K562 (cell line): ENCODE measurements around the gene STAT6. TPM values are rescaled to one million over a fixed set of nuclear protein-coding genes. Genes with fewer than 3 reads are reported as not detected.

Source experiments
- BCLAF1 ChIP-seq, 2 experiments: fragments of 450-650 bp in 1 of 2; IDR thresholded peaks; 2 replicates each; pipeline ENCODE4 v1.6.1; 2011 to 2017; ENCODE audit warnings: low read depth in 2 of 2, antibody characterized with exemption in 1 of 2, borderline replicate concordance in 1 of 2, low read length in 1 of 2, mild to moderate bottlenecking in 1 of 2, mixed read lengths in 1 of 2; ENCODE audit not compliant: control insufficient read depth in 1 of 2
- HMG20A ChIP-seq: fragments of 450-650 bp; formaldehyde crosslinking; conservative IDR thresholded peaks from 2 replicates; pipeline ENCODE4 v1.4.0; 2020; ENCODE audit warnings: mild to moderate bottlenecking, mixed read lengths
- MYBL2 ChIP-seq, 2 experiments: fragments of 450-650 bp in 1 of 2; sonication (generic) in 1 of 2; formaldehyde crosslinking in 1 of 2; IDR thresholded peaks; 2 replicates each; pipeline versions ENCODE4 v1.6.1 to v1.8.1; 2017 to 2022; ENCODE audit warnings: borderline replicate concordance in 1 of 2, inconsistent platforms in 1 of 2, low read depth in 1 of 2, mild to moderate bottlenecking in 1 of 2, missing genetic modification reagents in 1 of 2, moderate library complexity in 1 of 2
- POLR3A ChIP-seq: IDR thresholded peaks from 2 replicates; pipeline ENCODE4 v1.6.1; 2011; ENCODE audit warnings: borderline replicate concordance, mild to moderate bottlenecking, moderate library complexity; ENCODE audit not compliant: insufficient read length, insufficient read depth; ENCODE audit errors: extremely low read depth
- REST ChIP-seq, 2 experiments: fragments of 450-650 bp; formaldehyde crosslinking in 1 of 2; IDR thresholded peaks; 2 replicates each; pipeline versions ENCODE4 v1.4.0 to v1.6.1; 2014 to 2020; ENCODE audit warnings: mild to moderate bottlenecking in 2 of 2, borderline replicate concordance in 1 of 2, low read depth in 1 of 2
- RNF2 ChIP-seq: sonication (generic); IDR thresholded peaks from 2 replicates; pipeline ENCODE4 v1.6.1; 2016
- SIN3A ChIP-seq, 2 experiments: fragments of 150-350 bp in 1 of 2; IDR thresholded peaks; 2 replicates each; pipeline ENCODE4 v1.6.1; 2011 to 2016; ENCODE audit warnings: borderline replicate concordance in 2 of 2, low read depth in 2 of 2, low read length in 2 of 2, mild to moderate bottlenecking in 2 of 2, moderate library complexity in 2 of 2; ENCODE audit not compliant: control insufficient read depth in 1 of 2
- SIN3B ChIP-seq: fragments of 450-650 bp; IDR thresholded peaks from 2 replicates; pipeline ENCODE4 v1.6.1; 2017; ENCODE audit warnings: low read depth, mild to moderate bottlenecking, moderate library complexity
- ZNF184 ChIP-seq: sonication (generic); formaldehyde crosslinking; IDR thresholded peaks from 2 replicates; pipeline ENCODE4 v1.5.0; 2020; ENCODE audit warnings: missing genetic modification reagents
- ZNF507 ChIP-seq: conservative IDR thresholded peaks from 2 replicates; pipeline ENCODE4 v1.6.1; 2017; ENCODE audit warnings: missing genetic modification characterization, missing compliant biosample characterization
- polyA plus RNA-seq, 8 experiments: library from polyadenylated mRNA; depleted of rRNA in 4 of 8; stranded (reverse) in 5 of 8; unstranded in 3 of 8; fragments of >200 nt; fragmentation: Nextera tagmentation in 2 of 8; fragmentation: Illumina TruSeq in 1 of 8; extraction: Ambion mirVana in 2 of 8; extraction: Trizol in 1 of 8; gene quantifications; 2 replicates each; pipeline versions ENCODE4 v1.2.1 to v1.2.3, GENCODE V29; 2011 to 2014; ENCODE audit warnings: inconsistent platforms in 1 of 8, missing spikeins in 1 of 8
- total RNA-seq, 7 experiments: library from RNA; depleted of rRNA in 6 of 7; stranded (reverse); fragments of >200 nt in 6 of 7; fragmentation: Illumina TruSeq in 2 of 7; extraction: Trizol in 2 of 7; gene quantifications; 2 replicates each; pipeline versions ENCODE4 v1.2.1 to v1.2.3, GENCODE V29; 2011 to 2021; ENCODE audit warnings: low replicate concordance in 1 of 7
- TF ChIP-seq, protein P1 (sequence below): fragments of 200-800 bp; sonication (Bioruptor generic); IDR thresholded peaks from 2 replicates; pipeline ENCODE4 v1.6.1; 2017; ENCODE audit warnings: missing genetic modification characterization, missing compliant biosample characterization

Gene STAT6
- total and polyA plus RNA-seq, 9 of the 15 experiments (the other 6 are each of a cell fraction or from before 2014, with no cell fraction given): 2.4 to 49.5 (median 26.5) TPM

DNA sequence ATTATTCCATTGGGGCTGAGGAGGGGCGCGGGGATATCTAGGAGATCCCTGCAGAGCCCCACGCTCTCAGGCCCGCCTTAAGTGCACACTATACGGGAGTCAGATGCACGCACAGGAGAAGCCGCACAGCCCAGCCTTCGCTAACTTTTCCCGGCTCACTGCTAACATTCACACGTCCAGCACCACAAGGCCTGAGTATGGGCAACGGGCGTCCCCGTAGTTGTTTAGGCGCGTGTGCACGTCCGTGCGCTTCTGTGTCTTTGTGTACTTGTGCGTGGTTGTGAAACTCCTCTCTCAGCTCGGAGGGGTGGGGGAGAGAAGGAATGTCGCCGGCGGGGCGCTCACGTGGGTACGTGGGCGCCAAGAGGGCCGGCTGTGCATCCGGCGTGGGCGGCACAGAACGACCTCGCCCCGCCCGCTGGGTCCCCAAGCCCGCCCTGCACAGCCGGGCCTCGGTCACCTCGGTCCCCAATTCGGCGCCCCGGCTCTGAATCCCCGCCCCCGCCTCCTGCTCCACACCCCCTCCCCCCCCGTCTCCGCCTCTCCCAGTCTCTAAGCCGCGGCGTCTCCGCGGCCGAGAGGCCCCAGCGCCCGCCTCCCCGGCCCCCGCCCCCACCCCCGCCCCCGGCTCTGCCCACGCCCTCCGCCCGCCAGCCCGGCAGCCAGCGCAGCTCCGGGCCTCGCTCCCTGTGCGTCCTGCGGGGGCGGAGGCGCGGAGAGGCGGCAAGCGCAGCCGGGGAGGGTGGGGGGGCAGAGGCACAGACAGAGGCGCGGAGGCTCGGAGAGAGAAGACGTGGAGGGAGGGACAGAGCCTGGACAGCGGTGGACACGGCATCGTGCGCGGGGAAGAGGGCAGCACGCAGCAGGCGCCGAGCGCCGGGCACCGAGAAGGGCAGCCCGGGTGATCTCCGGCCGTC is 22.6 kb downstream of the STAT6 start, which contains the start of gene NAB2 (continued):
- TF ChIP-seq REST (IDR thresholded peaks at IDR 0.05; ENCODE audit: borderline replicate concordance) (0 out of 2 replicates have a peak, but pooled peaks have one; percentile 20), REST (CRISPR knock-in tag; IDR thresholded peaks at IDR 0.05; ENCODE audit: low read depth) (no peak), ZNF507 (no peak), POLR3A (no peak), ZNF184 (no peak), MYBL2 (IDR thresholded peaks at IDR 0.05; ENCODE audit: low read depth) (no peak), MYBL2 (CRISPR knock-in tag; IDR thresholded peaks at IDR 0.05; ENCODE audit: borderline replicate concordance) (no peak), RNF2 (peak; percentile 81), BCLAF1 (IDR thresholded peaks at IDR 0.05; ENCODE audit: borderline replicate concordance in 1 of 2, control insufficient read depth in 1 of 2, low read depth in 2 of 2, low read length in 1 of 2) (0 out of 4 replicates have a peak, but pooled peaks of 1 of the 2 experiments have one; percentile 1), SIN3B (no peak), SIN3A (IDR thresholded peaks at IDR 0.05; ENCODE audit: borderline replicate concordance in 2 of 2, control insufficient read depth in 1 of 2, low read depth in 2 of 2, low read length in 2 of 2) (peak; percentile 38 to 72; a peak in 2 of 4 replicates), HMG20A (CRISPR knock-in tag) (no peak)
- TF ChIP-seq, protein P1, sequence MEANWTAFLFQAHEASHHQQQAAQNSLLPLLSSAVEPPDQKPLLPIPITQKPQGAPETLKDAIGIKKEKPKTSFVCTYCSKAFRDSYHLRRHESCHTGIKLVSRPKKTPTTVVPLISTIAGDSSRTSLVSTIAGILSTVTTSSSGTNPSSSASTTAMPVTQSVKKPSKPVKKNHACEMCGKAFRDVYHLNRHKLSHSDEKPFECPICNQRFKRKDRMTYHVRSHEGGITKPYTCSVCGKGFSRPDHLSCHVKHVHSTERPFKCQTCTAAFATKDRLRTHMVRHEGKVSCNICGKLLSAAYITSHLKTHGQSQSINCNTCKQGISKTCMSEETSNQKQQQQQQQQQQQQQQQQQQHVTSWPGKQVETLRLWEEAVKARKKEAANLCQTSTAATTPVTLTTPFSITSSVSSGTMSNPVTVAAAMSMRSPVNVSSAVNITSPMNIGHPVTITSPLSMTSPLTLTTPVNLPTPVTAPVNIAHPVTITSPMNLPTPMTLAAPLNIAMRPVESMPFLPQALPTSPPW (CRISPR knock-in tag): peak; percentile 96
